Measurements from ENCODE around the gene SORCS2.

The SORCS2 gene

DNA sequence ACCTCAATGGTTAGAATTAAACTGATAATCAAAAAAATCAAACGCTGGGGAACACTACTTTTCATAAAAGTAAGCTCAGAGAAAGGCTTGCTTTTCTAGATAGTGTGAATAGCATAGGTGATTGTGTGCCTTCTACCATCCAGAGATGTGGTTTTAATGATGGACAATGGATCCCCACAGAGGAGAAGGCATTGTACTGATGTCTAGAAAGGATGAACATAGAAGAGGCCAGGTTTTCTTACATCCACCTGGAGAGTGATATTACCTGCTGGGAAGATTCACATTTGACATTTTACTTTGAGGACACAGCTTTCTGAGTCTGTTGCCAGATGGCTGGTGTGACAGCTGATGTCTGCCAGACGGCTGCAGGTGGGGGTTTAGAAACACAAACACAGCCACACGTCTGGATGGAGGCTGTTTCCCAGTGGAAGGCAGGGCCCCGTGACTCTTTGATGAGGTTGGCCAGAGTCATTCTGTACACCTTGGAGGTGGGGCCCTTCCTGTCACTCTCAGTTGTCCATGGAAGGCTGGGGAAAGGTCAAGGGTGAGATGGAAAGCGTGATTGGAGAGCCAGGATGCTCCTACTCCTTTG lies 128.0 kb downstream of the SORCS2 start:
- no peak for DNase-seq
- Mint-ChIP-seq H3K27ac (no peak overlapping the region), H3K9me3 (no peaks in the 10 kb centered on the region), H3K27me3 (peaks cover 12 to 16% of the 10 kb centered on the region in 2 donors), H3K36me3 (ENCODE audit: insufficient read depth) (peaks cover 12% of the 10 kb centered on the region), H3K4me3 (no peak overlapping the region), H3K4me1 (ENCODE audit: low read depth in 2 of 2) (peaks cover 13 to 20% of the 10 kb centered on the region in 2 donors)
- no peak for ATAC-seq (replicated peaks)

DNA sequence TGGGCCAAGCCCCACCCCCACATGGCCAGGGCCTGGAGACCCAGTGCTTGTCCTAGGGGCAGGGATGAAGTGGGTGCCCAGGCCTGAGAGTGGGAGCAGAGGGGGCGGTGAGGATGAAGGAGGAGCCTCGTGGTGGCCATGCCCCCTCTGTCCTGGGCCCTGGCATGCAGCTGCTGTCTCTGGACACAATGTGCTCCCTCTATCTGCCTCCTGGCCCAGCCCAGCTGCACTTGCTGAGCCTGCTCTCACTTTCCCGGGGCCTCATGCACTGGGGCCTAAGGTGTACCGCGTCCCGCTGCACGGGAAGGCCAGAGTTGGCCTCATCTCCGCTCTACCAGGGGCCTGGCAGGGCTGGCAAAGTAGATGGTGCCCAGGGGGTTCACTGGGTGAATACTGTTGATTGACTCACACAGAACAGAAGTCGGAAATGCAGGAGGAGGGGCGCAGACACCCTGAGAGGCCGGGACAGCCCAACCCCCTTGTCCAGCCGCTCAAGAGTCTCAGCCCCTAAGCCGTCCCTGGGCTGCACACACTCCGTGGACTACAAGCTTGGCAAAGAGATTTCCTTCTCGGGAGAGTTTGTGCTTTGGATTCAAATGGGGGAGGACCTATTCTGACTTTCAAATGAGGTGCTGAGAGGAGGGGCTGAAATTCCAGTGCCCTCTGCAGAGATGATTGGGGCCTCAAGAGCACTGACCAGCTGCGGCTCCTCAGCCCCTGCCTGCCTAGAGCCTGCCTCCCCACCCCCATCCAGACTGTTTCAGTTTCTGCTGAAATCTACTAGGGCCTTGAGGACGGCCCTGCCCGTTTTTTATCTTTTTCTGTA lies 130.0 kb downstream of the SORCS2 start:
- Mint-ChIP-seq H3K4me3 (no peak overlapping the region), H3K9me3 (no peaks in the 10 kb centered on the region), H3K27ac (no peak overlapping the region), H3K27me3 (peaks cover 0 to 5% of the 10 kb centered on the region in 2 donors), H3K36me3 (ENCODE audit: insufficient read depth) (peaks cover 13% of the 10 kb centered on the region), H3K4me1 (ENCODE audit: low read depth in 2 of 2) (peaks cover 26 to 27% of the 10 kb centered on the region in 2 donors)
- DNase-seq: no peak
- ATAC-seq (replicated peaks): no peak

DNA sequence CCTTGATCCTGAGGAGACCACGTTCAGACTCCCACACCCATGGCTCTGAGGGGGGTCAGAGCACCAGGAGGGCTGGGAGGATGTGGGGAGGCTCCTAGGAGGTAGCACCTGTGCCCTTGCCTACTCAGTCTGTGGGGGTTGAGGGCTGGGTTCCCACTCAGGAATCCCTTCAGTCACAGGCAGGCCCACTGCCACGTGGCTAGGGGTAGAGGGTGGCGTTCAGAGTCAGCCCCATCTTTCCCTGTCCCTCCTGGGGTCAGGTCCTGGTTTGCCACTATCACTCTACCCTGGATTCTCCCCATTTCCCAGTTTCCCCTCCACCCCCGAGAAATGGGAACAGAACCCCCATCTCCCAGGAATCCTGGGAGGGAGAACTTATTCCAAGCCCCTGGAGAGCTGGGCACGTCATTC lies 131.1 kb downstream of the SORCS2 start:
- Mint-ChIP-seq H3K9me3 (no peaks in the 10 kb centered on the region), H3K27ac (peak overlapping the region; percentile 79 to 89), H3K4me1 (ENCODE audit: low read depth in 2 of 2) (peaks cover 26 to 31% of the 10 kb centered on the region in 2 donors), H3K27me3 (peaks cover 0 to 9% of the 10 kb centered on the region in 2 donors), H3K4me3 (no peak overlapping the region), H3K36me3 (ENCODE audit: insufficient read depth) (peaks cover 13% of the 10 kb centered on the region)
- ATAC-seq (replicated peaks): no peak
- no peak for DNase-seq

DNA sequence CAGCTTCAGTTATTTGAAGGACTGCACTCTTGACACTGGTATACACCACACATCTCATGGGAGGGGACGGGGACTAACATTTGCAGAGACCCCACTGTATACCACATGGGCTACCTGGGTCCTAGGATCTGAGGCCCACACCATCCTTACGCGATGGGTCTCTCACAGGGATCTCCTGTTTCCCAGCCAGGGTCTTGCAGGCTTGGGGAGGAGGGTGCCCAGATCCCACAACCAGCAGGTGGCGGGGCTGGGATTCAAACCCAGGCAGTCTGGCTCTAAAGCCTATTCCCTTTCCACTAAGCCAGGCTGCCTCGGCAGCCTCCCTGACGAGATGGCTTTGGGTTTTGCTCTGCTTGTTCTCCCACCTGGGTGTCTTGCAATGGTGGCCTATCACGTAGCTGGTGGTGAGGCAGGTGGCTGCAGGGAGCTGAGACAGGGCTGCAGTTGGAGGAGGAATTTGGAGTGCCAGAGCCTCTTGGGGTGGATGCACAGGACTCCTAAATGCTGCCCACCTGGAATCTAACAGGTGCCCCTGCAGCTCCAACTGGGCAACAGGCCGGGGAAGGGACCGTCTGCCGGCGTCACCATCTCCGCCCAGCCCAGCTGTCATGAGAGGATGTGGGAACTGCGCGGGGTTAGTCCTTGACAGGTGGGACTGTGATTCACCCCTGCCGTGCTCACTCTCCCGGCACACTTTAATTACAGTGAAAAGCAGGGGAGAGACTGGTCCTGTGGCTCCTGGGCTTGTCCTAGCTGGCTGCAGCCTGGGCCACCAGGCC lies 131.7 kb downstream of the SORCS2 start:
- H3K4me3 Mint-ChIP-seq: peak overlapping the region; percentile 71 to 77
- H3K36me3 Mint-ChIP-seq (ENCODE audit: insufficient read depth): peaks cover 13% of the 10 kb centered on the region
- H3K27me3 Mint-ChIP-seq: peaks cover 0 to 10% of the 10 kb centered on the region in 2 donors
- ATAC-seq (replicated peaks) (peak; percentile 64), DNase-seq (peak in 2 of 3 experiments; percentile 28 to 42)
- H3K4me1 Mint-ChIP-seq (ENCODE audit: low read depth in 2 of 2): peaks cover 26 to 31% of the 10 kb centered on the region in 2 donors
- H3K27ac Mint-ChIP-seq: peak overlapping the region; percentile 79 to 89
- no peaks in the 10 kb centered on the region for H3K9me3 Mint-ChIP-seq

DNA sequence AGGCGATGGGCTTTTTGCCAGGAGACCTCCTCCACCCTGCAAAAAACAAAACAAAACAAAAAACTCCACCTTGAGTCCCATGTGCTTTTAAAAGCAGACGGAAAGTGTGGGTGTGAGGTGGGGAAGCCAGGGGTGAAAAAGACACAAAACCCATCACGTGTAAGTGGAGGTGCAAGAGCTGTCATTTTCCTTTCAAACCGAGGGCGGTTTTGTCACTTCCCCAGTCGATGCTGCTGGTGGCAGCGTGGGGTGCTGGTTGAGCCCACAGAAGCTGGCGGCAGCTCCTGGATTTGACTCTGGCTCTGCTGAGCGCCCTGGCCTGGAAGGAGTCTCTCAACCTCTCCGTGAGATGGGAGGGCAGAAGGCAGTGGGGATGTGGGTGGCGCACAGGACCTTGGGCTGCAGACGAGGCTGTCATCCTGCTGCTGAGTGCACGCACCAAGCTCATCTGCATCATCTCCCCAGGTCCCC lies 132.3 kb downstream of the SORCS2 start:
- H3K27ac Mint-ChIP-seq: peak overlapping the region; percentile 79 to 89
- H3K4me3 Mint-ChIP-seq: peak overlapping the region; percentile 71 to 77
- H3K9me3 Mint-ChIP-seq: no peaks in the 10 kb centered on the region
- H3K27me3 Mint-ChIP-seq: peaks cover 0 to 16% of the 10 kb centered on the region in 2 donors
- DNase-seq (peak; percentile 63 to 68 (median 66)), ATAC-seq (replicated peaks) (peak; percentile 90)
- peaks cover 26 to 31% of the 10 kb centered on the region in 2 donors for H3K4me1 Mint-ChIP-seq (ENCODE audit: low read depth in 2 of 2)
- H3K36me3 Mint-ChIP-seq (ENCODE audit: insufficient read depth): peaks cover 13% of the 10 kb centered on the region

DNA sequence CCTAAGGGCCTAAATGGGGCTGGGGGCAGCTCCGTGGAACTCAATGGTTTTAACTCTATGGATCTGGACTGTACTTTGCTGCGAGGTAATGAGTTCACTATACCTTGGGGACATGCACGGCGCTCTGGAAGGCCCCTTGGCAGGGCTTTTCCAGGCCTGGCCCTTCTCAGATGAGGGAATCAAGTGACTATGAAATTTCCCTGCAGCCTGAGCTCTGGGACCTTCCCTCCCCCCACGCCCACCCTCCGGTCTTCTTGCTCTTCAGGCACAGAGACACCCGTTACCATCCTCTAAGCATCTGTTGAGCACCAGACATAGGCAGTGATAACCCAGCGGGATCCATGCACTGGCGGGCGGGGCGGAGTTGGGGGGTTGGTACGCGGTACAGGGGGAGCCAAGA lies 133.2 kb downstream of the SORCS2 start:
- peaks cover 13% of the 10 kb centered on the region for H3K36me3 Mint-ChIP-seq (ENCODE audit: insufficient read depth)
- ATAC-seq (replicated peaks): no peak

DNA sequence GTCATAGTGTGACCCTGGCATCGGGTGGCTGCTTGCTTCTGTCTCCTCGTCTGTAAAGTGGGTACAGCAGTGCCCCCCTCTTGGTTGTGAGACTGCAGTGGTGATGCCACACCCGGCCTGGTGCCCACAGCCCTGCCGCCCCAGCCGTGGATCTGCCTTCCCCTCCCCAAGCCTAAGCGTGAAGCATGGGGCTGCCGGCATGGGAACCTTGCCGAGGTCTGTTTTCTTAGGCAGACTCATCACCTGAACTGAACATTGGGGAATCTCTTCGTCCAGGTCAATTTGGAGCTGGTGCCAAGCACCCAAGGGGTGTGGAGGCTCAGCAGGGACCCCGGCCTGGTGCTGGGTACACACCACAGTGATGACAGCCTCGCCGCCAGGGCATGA lies 134.0 kb downstream of the SORCS2 start:
- DNase-seq (no peak), ATAC-seq (replicated peaks) (no peak)
- H3K9me3 Mint-ChIP-seq: no peaks in the 10 kb centered on the region
- peaks cover 26 to 31% of the 10 kb centered on the region in 2 donors for H3K4me1 Mint-ChIP-seq (ENCODE audit: low read depth in 2 of 2)
- peak overlapping the region in 1 of 2 donors; percentile 79 for H3K27ac Mint-ChIP-seq
- H3K36me3 Mint-ChIP-seq (ENCODE audit: insufficient read depth): peaks cover 13% of the 10 kb centered on the region
- peaks cover 7 to 32% of the 10 kb centered on the region in 2 donors for H3K27me3 Mint-ChIP-seq
- H3K4me3 Mint-ChIP-seq: peak overlapping the region in 1 of 2 donors; percentile 18

More for the DNA sequence above, 133.2 kb downstream of the SORCS2 start:
- no peak for DNase-seq
- Mint-ChIP-seq H3K4me1 (ENCODE audit: low read depth in 2 of 2) (peaks cover 26 to 31% of the 10 kb centered on the region in 2 donors), H3K9me3 (no peaks in the 10 kb centered on the region), H3K27me3 (peaks cover under 1 to 24% of the 10 kb centered on the region in 2 donors), H3K4me3 (peak overlapping the region; percentile 71 to 77), H3K27ac (peak overlapping the region; percentile 79 to 89)

DNA sequence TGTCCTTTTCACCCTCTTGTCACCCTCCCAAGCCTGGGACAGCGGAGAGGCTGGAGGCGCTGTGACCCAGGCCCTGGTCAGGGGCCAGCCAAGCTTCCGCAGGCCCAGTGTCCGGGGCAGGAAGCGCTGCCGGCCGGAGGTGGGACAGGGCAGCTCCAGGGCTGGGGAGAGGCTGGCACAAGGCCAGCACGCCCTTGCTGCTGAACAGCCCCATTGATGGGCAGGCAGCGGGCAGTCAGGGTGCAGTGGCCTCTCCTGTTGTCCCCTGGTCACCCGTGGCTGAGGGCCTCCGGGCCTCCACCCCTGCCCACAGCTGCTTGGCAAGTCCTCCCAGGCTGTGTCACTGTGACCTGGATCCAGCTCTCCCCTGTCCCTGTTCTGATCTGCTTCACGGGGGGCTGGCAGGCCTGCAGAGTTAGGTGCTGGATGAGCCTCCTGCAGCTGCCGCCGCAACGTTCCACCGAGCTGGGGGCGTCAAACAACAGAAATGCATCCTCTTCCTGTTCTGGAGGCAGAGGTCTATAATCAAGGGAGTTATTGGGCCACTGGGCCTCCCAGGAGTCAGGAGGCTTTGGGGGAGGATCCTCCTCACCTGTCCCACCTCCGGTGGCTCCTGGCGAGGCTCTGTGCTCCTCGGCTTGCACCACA lies 134.5 kb downstream of the SORCS2 start:
- ATAC-seq (replicated peaks) (no peak), DNase-seq (no peak)
- H3K27me3 Mint-ChIP-seq: peaks cover 7 to 37% of the 10 kb centered on the region in 2 donors
- no peaks in the 10 kb centered on the region for H3K9me3 Mint-ChIP-seq
- H3K36me3 Mint-ChIP-seq (ENCODE audit: insufficient read depth): peaks cover 13% of the 10 kb centered on the region
- H3K27ac Mint-ChIP-seq: peak overlapping the region in 1 of 2 donors; percentile 52
- peak overlapping the region in 1 of 2 donors; percentile 48 for H3K4me3 Mint-ChIP-seq
- H3K4me1 Mint-ChIP-seq (ENCODE audit: low read depth in 2 of 2): peaks cover 26 to 29% of the 10 kb centered on the region in 2 donors

DNA sequence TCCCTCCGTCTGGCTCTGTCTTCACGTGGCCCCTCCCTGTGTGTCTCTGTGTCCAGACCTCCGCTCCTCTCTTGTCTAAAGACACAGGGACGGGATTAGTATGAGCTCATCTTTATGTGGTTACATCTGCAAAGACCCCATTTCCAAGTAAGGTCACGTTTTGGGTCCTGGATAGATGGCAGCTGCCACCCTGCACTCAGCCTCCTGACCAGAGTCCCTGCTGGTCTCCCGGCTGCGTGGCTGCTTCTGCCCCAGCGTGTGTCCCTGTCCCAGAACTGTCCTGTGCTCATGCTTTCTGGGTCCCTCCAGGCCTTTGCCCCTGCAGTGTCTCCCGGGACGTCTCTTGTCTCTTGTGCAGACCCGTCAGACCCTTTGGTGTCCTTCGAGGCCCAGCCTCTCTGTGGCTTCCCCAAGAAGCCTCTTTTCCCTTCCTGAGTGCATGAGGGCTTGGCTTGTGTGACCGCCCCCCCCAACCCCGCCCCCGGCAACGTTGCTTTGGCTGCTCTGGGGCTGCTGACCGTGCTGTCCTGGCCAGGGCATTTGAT lies 135.1 kb downstream of the SORCS2 start:
- DNase-seq (no peak), ATAC-seq (replicated peaks) (no peak)
- H3K9me3 Mint-ChIP-seq: no peaks in the 10 kb centered on the region
- peaks cover 13% of the 10 kb centered on the region for H3K36me3 Mint-ChIP-seq (ENCODE audit: insufficient read depth)
- peaks cover 26 to 29% of the 10 kb centered on the region in 2 donors for H3K4me1 Mint-ChIP-seq (ENCODE audit: low read depth in 2 of 2)
- peaks cover 7 to 41% of the 10 kb centered on the region in 2 donors for H3K27me3 Mint-ChIP-seq
- H3K4me3 Mint-ChIP-seq: peak overlapping the region in 1 of 2 donors; percentile 48
- peak overlapping the region in 1 of 2 donors; percentile 52 for H3K27ac Mint-ChIP-seq

DNA sequence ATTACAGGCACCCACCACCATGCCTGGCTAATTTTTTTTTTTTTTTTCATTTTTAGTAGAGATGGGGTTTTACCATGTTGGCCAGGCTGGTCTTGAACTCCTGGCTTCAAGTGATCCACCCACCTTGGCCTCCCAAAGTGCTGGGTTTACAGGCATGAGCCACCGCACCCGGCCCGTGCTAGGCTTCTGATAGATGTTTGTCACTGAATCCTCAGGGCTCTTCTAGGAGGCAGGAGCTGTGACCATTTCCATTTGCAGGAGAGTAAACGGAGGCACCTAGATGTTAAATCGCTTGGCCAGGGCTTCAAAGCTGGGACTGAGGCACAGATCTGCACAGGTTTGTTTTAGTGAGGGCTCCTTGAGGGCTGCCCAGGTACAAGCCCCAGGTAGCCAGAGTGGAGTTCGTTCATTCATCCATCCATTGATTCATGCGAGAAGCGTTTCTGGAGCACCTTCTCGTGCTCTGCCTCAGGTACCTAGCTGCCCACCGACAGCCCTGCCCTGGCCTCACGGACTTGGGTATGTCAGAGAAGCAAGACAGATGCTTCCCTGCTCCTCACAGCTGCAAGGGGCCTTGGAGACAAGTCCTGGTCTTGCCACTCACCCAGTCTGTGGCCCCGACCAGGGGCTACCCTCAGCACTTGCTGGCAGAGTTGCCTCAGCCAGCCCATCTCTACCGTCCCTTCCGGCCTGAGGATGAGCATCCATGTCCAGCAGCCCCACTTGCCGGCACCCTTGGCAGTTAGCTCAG lies 136.0 kb downstream of the SORCS2 start:
- DNase-seq: no peak
- peaks cover 26 to 29% of the 10 kb centered on the region in 2 donors for H3K4me1 Mint-ChIP-seq (ENCODE audit: low read depth in 2 of 2)
- H3K9me3 Mint-ChIP-seq: no peaks in the 10 kb centered on the region
- H3K4me3 Mint-ChIP-seq: no peak overlapping the region
- peaks cover 7 to 51% of the 10 kb centered on the region in 2 donors for H3K27me3 Mint-ChIP-seq
- H3K27ac Mint-ChIP-seq: no peak overlapping the region
- peaks cover 13% of the 10 kb centered on the region for H3K36me3 Mint-ChIP-seq (ENCODE audit: insufficient read depth)
- no peak for ATAC-seq (replicated peaks)

DNA sequence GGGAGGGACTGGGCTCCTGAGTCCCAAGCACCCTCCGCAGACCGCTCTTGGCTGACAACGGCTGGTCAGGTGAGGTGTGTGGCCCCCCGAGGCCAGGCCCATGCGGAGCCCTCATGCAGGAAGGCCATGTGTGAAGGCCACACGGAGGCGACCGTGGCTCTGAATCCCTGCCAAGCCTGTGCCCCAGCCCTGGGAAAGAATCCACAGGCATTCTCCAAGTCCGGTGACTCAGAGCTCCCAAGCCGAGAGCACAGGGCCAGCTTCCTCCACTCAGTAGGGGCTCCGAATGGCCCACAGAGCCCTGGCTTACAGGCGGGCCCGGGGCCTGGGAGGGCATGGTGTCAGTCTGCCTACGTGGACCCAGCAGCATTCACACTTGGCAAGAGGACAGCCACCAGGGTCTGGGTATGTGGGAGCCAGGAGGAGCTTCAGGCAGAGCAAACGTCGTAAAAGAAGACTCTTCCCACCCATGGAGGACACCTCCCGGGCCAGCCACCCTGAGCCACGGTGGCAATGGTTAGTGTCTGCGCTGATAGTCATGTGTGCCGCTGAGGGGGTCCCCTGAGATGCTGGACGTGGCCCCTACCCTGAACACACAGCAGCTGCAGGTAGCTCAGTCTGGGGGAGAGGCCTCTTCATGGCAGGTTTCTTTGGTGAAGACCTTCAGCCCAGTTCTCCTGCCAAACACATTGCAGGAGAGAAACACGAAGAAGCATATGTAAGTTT lies 136.7 kb downstream of the SORCS2 start:
- H3K9me3 Mint-ChIP-seq: no peaks in the 10 kb centered on the region
- peaks cover 11% of the 10 kb centered on the region for H3K36me3 Mint-ChIP-seq (ENCODE audit: insufficient read depth)
- DNase-seq: no peak
- H3K4me3 Mint-ChIP-seq: no peak overlapping the region
- H3K4me1 Mint-ChIP-seq (ENCODE audit: low read depth in 2 of 2): peaks cover 23 to 24% of the 10 kb centered on the region in 2 donors
- H3K27ac Mint-ChIP-seq: no peak overlapping the region
- peaks cover 7 to 57% of the 10 kb centered on the region in 2 donors for H3K27me3 Mint-ChIP-seq
- no peak for ATAC-seq (replicated peaks)
